Measurements from ENCODE around the gene CREB3L1.

- TF ChIP-seq CTCF (IDR thresholded peaks at IDR 0.05 in 8 of 11, conservative IDR thresholded peaks at IDR 0.05 in 3 of 11): no peak
- TF ChIP-seq POLR2AphosphoS5 (IDR thresholded peaks at IDR 0.05): no peak
- no peak for TF ChIP-seq POLR2A (IDR thresholded peaks at IDR 0.05)
Observed at GRCh38 chr11:46247090-46247489, 30.4 kb upstream of the CREB3L1 start.
